Thyroid gland (tissue), 4 donors: ENCODE data around the gene DOCK9.

ENCODE experiments used
- CTCF ChIP-seq, 6 experiments: fragments of 200-600 bp in 3 of 6; fragments of 450-650 bp in 3 of 6; sonication (generic) in 3 of 6; IDR thresholded peaks; one replicate each; pipeline ENCODE4 v1.5.1; 2016 to 2019; ENCODE audit warnings: antibody characterized with exemption in 6 of 6, mild to moderate bottlenecking in 2 of 6, inconsistent platforms in 1 of 6, moderate library complexity in 1 of 6
- POLR2A ChIP-seq, 2 donors: fragments of 450-650 bp; IDR thresholded peaks; one replicate each; pipeline ENCODE4 v1.6.1; 2017; ENCODE audit warnings: antibody characterized with exemption in 2 of 2, mild to moderate bottlenecking in 2 of 2, moderate library complexity in 1 of 2

GRCh38 chr13:98972627-98973026 is 5.2 kb downstream of the DOCK9 start:
- TF ChIP-seq CTCF (IDR thresholded peaks at IDR 0.05) (no peak), POLR2A (IDR thresholded peaks at IDR 0.05) (no peak)
